ENCODE results near the gene INS.
"Not testable (repeated sequence)": the region's sequence is repeated elsewhere in the genome, so short reads cannot be mapped to it uniquely, and the experiment has no call there.

Gene INS

DNA sequence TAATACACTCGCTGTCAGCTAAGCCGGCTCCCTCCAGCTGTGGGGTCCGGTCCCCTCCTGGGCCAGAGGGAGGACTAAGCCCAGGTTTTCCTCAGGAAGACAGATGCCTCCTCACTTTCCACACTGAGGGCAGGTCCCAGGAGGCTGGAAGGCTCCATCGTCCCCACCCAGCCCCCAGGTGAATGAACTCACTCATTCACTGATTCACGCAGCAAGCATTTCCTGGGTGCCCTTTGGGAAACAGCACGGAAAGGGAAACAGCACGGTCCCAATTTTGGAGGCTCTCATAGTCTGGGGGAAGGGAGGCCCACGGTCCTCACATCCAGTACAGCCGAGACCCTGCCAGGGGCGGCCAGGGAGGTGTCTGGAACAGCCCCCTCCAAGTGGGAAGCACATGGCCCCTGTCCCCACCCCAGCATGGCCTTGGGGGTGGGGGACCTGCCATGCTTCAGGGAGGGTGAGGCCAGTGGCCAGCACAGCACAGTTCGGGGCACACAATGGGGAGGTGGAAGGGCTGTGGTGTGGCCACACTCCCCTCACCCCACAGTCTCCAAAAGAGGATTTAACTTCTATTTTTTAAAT lies 19.9 kb upstream of the INS start:
- no peak for DNase-seq

GRCh38 chr11:2180347-2180746 lies 19.3 kb upstream of the INS start:
- no peak for DNase-seq

- no peak for DNase-seq
Observed at GRCh38 chr11:2179516-2179915, 18.5 kb upstream of the INS start.

GRCh38 chr11:2178906-2179494 lies 18.0 kb upstream of the INS start:
- no peak for DNase-seq

DNA sequence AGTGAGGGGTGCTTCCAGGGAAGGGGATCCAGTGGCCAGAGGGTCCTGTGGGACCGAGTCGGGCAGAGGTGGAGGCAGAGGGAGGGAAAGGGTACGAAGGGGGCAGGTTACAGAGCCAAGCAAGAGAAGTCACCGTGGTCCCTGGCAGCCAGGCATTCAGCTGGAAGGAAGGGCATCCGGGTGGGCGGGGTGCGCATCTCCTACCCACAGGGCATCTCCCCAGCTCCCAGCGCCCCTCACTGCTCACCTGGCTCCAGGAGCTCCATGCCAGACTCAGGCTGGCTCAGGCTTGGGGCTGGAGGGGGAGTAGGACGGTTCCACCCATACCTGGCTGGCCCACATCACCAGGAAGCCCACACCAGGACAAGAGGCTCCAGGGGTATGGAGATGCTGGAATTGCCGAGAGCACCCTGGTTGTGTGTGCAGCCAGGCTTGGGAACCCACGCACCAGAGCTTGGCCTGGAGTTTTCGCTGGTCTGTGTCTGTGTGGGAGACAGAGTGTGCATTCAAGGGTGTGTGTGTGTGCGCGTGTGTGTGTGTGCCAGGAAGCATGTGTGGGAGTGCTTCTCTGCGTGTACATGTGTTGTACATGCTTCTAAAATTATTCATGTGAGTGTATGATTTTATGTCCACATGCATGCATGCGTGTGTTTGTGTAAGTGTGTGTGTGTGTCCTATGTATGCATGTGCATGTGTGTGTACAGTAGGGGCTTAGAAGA lies 17.2 kb upstream of the INS start:
- not testable (repeated sequence) for DNase-seq

DNA sequence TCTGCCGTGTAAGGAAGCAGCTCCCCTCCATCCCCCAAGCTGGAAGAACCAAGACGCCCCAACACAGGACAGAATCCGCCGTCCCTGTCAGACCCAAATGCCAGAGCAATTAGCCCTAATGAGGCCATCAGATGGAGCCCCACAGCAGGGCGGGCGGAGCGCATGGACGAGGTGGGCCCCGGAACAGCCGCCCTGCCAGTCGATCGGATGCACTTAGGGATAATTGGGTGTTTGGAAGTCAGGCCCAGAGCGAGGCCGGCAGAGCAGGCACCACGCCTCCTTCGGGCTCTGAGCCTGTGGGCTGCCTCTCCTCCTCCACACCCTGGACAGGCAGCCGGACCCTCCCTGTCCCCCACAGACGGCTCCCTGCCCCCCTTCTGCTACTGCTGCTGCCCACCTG lies 16.1 kb upstream of the INS start:
- no peak for DNase-seq

- DNase-seq: no peak
Observed at GRCh38 chr11:2176389-2176900, 15.4 kb upstream of the INS start.

DNA sequence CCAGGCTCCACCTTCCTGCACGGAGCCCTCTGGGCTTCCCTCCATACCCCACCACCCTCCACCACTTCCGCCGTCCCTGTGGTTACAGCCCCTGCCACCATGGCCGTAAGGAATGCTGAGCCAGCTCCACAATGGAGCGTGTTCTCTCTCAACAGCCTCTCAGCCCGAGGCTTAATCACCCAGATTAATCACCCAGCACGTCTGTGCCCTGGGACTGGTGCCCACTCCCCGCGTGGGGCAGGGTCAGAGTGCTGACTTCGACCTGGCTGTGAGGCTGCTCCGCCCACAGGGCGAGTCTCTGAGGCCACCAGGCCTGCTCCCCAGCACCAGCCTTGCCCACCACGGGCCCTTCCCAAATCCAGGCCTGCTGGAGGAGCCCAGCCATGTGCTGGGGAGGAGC lies 14.7 kb upstream of the INS start:
- no peak for DNase-seq

GRCh38 chr11:2174361-2174760 lies 13.4 kb upstream of the INS start:
- no peak for DNase-seq

DNA sequence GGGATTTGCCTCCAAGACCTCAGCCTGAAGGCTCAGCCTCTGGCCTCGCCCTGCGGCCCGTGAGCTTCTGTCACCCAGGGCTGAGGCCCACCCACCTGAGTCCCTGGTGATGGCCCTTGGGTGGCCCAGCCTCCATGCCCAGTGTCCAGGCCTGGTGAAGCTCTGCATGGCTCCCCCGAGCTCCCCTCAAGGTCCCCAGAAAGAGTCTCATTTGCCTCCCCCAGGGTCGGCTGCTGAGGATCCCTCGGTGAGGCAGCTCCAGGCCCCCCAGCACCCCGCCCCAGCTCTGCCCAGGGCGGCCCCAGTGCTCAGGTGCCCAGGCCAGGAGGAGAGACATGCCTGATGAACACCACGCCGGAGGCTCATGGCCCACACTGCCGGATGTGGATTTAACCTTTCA lies 12.8 kb upstream of the INS start:
- no peak for DNase-seq

- DNase-seq: no peak
Observed at GRCh38 chr11:2173150-2173693, 12.2 kb upstream of the INS start.

- no peak for DNase-seq
Observed at GRCh38 chr11:2172676-2173075, 11.7 kb upstream of the INS start.

DNA sequence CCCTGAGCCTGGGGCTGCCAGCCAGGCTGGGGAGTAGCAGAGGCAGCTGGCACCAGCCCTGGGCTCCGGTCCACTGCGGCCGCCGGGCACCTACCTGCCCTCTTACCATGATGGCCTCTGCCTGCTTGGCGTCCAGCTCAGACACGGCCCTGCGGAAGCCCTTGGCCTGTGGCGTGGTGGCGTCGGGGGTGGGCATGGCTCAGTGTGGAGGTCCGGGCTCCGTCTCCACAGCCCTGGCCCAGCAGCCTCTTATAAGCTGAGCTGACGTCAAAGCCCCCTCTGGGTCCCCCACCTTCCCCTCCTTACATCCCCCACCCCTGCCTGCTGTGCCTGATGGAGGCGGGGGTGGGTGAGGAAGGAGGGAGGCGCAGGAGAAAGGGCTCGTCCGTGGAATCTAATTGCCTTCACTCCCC lies 10.6 kb upstream of the INS start, which contains the start of gene TH:
Gene TH, minus strand, starts transcription at position 225 of the 413 bp plus-strand sequence. Its CDS starts 29 bp downstream, at position 196.
- no peak for DNase-seq

- no peak for DNase-seq
Observed at GRCh38 chr11:2169626-2170570, 8.9 kb upstream of the INS start.

GRCh38 chr11:2169005-2169378 lies 8.0 kb upstream of the INS start:
- DNase-seq: no peak

GRCh38 chr11:2168286-2169004 lies 7.4 kb upstream of the INS start:
- no peak for DNase-seq

- no peak for DNase-seq
Observed at GRCh38 chr11:2167141-2168045, 6.4 kb upstream of the INS start.

DNA sequence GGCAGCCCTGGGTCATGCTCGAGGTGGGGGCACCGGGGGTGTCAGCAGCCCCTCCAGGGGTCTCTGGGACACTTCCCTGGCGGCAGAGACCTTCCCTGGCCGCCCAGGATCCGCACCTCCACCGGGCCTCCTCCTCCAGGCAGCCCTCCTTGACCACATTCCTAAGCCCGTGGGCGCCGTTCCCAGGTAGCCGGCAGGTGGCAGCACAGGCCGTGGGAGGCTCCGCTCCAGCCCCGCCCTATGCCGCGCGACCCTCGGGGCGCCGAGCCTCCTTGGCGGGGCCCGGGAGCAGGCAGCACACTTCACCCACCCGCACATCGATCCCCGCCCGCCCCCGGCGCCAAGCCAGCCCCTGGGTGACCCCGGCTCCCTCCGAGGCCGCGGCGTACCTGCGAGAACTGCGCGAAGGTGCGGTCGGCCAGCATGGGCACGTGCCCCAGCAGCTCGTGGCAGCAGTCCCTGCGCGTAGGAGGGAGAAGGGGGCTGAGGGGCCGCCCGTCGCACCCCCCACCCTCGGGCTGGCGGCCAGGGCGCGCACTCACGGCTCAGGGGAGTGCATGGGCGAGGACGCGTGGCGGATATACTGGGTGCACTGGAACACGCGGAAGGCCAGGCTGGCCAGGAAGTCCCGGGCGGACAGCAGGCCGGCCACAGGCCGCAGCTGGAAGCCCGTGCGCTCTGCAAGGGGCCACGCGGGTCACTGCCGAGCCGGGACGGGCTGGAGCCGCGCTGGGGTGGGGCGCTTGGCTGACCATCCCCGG lies 5.3 kb upstream of the INS start:
- DNase-seq: no peak

GRCh38 chr11:2165571-2165970 lies 4.6 kb upstream of the INS start:
- DNase-seq: no peak
